ENCODE data around the gene SURF2.

Gene SURF2

GRCh38 chr9:133397895-133398294 is 41.5 kb downstream of the SURF2 start:
- no peaks in the 10 kb centered on the region for H3K9me3 Mint-ChIP-seq
- H3K27me3 Mint-ChIP-seq (ENCODE audit: low read depth), result peaks cover 9% of the 10 kb centered on the region
- H3K4me3 Mint-ChIP-seq, result no peak overlapping the region
- no peaks in the 10 kb centered on the region for H3K36me3 Mint-ChIP-seq (ENCODE audit: low read depth)
- H3K27ac Mint-ChIP-seq, result no peak overlapping the region
- no peaks in the 10 kb centered on the region for H3K4me1 Mint-ChIP-seq
- TF ChIP-seq CTCF (IDR thresholded peaks at IDR 0.05; ENCODE audit: unreplicated experiment in 3 of 3), result no peak

DNA sequence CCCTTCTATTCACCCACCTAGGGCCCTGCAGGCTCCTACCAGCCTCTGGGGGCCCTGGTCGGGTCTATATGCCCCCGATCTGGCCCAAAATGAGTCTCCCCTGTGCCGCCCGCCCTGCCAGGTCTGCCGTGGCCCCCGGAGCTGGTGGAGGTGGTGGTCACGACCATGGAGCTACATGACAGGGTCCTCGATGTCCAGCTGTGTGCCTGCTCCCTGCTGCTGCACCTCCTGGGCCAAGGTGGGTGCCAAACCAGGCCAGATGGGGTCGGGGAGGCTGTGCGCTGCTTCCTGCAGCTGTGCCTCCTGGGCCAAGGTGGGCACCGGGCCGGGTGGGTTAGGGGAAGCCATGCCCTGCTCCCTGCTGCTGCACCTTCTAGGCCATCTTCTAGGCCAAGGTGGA is 43.9 kb downstream of the SURF2 start:
- H3K36me3 Mint-ChIP-seq (ENCODE audit: low read depth), result peaks cover 1% of the 10 kb centered on the region
- H3K4me1 Mint-ChIP-seq, result no peaks in the 10 kb centered on the region
- H3K9me3 Mint-ChIP-seq, result no peaks in the 10 kb centered on the region
- TF ChIP-seq CTCF (IDR thresholded peaks at IDR 0.05; ENCODE audit: unreplicated experiment in 3 of 3), result no peak
- H3K27ac Mint-ChIP-seq, result no peak overlapping the region
- H3K27me3 Mint-ChIP-seq (ENCODE audit: low read depth), result peaks cover 9% of the 10 kb centered on the region
- H3K4me3 Mint-ChIP-seq, result no peak overlapping the region

GRCh38 chr9:133401588-133401987 is 45.2 kb downstream of the SURF2 start:
- H3K4me3 Mint-ChIP-seq, result no peak overlapping the region
- H3K27me3 Mint-ChIP-seq (ENCODE audit: low read depth), result peaks cover 9% of the 10 kb centered on the region
- no peak for TF ChIP-seq CTCF (IDR thresholded peaks at IDR 0.05; ENCODE audit: unreplicated experiment in 3 of 3)
- peaks cover 14% of the 10 kb centered on the region for H3K36me3 Mint-ChIP-seq (ENCODE audit: low read depth)
- no peaks in the 10 kb centered on the region for H3K4me1 Mint-ChIP-seq
- H3K9me3 Mint-ChIP-seq, result no peaks in the 10 kb centered on the region
- H3K27ac Mint-ChIP-seq, result no peak overlapping the region

GRCh38 chr9:133402689-133403088 is 46.3 kb downstream of the SURF2 start:
- Mint-ChIP-seq H3K9me3 (no peaks in the 10 kb centered on the region), H3K4me1 (peaks cover 4% of the 10 kb centered on the region), H3K36me3 (ENCODE audit: low read depth) (peaks cover 23% of the 10 kb centered on the region), H3K27ac (no peak overlapping the region), H3K4me3 (no peak overlapping the region), H3K27me3 (ENCODE audit: low read depth) (peaks cover 2% of the 10 kb centered on the region)
- TF ChIP-seq CTCF (IDR thresholded peaks at IDR 0.05; ENCODE audit: unreplicated experiment in 3 of 3), result no peak

GRCh38 chr9:133403766-133404453 is 47.6 kb downstream of the SURF2 start:
- Mint-ChIP-seq H3K27ac (no peak overlapping the region), H3K27me3 (ENCODE audit: low read depth) (no peaks in the 10 kb centered on the region), H3K36me3 (ENCODE audit: low read depth) (peaks cover 25% of the 10 kb centered on the region), H3K4me3 (no peak overlapping the region), H3K4me1 (peaks cover 4% of the 10 kb centered on the region), H3K9me3 (no peaks in the 10 kb centered on the region)
- TF ChIP-seq CTCF (IDR thresholded peaks at IDR 0.05; ENCODE audit: unreplicated experiment in 3 of 3), result peak in 2 of 3 experiments; percentile 15 to 32

DNA sequence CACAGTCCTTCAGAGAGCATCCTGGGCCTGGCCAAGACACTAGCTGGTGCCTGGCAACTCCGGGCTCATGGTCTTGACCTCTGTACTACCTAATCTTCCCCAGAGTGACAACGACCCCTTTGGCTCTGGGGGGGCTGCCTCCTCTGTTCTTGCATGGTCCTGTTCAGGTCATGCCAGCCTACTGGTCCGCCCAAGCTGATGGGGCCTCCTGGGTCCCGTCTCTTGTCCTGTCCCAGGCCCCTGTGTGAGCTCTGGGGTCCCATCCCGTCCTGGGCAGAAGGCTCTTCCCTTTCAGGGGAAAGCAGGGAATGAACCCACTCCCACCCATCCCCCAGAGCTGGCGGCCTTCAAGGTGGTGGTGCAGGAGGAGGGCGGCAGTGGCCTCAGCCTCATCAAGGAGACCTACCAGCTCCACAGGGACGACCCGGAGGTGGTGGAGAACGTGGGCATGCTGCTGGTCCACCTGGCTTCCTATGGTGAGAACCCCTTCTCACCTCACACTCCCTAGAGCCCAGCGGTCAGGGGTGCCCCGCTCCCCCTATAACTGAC is 48.2 kb downstream of the SURF2 start:
- H3K4me1 Mint-ChIP-seq, result peaks cover 4% of the 10 kb centered on the region
- H3K27me3 Mint-ChIP-seq (ENCODE audit: low read depth), result no peaks in the 10 kb centered on the region
- no peaks in the 10 kb centered on the region for H3K9me3 Mint-ChIP-seq
- TF ChIP-seq CTCF (IDR thresholded peaks at IDR 0.05; ENCODE audit: unreplicated experiment in 3 of 3), result no peak
- H3K36me3 Mint-ChIP-seq (ENCODE audit: low read depth), result peaks cover 26% of the 10 kb centered on the region
- no peak overlapping the region for H3K4me3 Mint-ChIP-seq
- no peak overlapping the region for H3K27ac Mint-ChIP-seq

Measured in nephron (organoid).